H54 (cell line): Measurements from ENCODE around the gene NADK.
"Not testable (repeated sequence)": the region's sequence is repeated elsewhere in the genome, so short reads cannot be mapped to it uniquely, and the experiment has no call there.

Source experiments
- DNase-seq: peaks from one replicate; pipeline ENCODE4 v3.0.0; 2011; ENCODE audit warnings: low spot score, mixed read lengths; ENCODE audit not compliant: insufficient read length
- FAIRE-seq: peaks from 3 replicates; lab custom pipeline; 2011; peaks lifted over from hg19 to GRCh38; lab: Jason Lieb, UNC
- POLR2A ChIP-seq: IDR thresholded peaks from 2 replicates; pipeline ENCODE4 v1.6.1; 2011; ENCODE audit warnings: low read depth, mild to moderate bottlenecking, low read length

NADK gene

GRCh38 chr1:1703796-1704195 is 74.5 kb downstream of the NADK start:
- DNase-seq (no peak), FAIRE-seq (no peak)
- no peak for TF ChIP-seq POLR2A

GRCh38 chr1:1702506-1702905 is 75.8 kb downstream of the NADK start:
- FAIRE-seq, DNase-seq: not testable (repeated sequence)
